Tibial artery (tissue), 4 donors: ENCODE data around the gene ARAP2.

ENCODE experiments used
- DNase-seq, 2 donors: peaks; one replicate each; pipeline ENCODE4 v3.0.0-alpha.2; 2019
- H3K27ac ChIP-seq, 2 donors: fragments of 200-600 bp; sonication (generic) in 1 of 2; 1 replicate in 1 of 2; 2 replicates in 1 of 2; pipeline ENCODE4 v1.5.1; 2018 to 2019; ENCODE audit warnings: mild to moderate bottlenecking in 1 of 2
- H3K27me3 ChIP-seq, 2 donors: fragments of 200-600 bp; sonication (generic) in 1 of 2; one replicate each; pipeline versions ENCODE4 v1.5.1 to v1.6.0; 2016 to 2019
- H3K36me3 ChIP-seq, 3 donors: fragments of 200-600 bp; sonication (generic) in 2 of 3; one replicate each; pipeline ENCODE4 v1.5.1; 2016 to 2019; ENCODE audit warnings: mild to moderate bottlenecking in 2 of 3
- H3K4me1 ChIP-seq, 4 donors: fragments of 200-600 bp; sonication (generic) in 2 of 4; 1 replicate in 3 of 4; 2 replicates in 1 of 4; pipeline ENCODE4 v1.5.1; 2016 to 2019
- H3K4me3 ChIP-seq, 2 donors: fragments of 200-600 bp; sonication (generic) in 1 of 2; 1 replicate in 1 of 2; 2 replicates in 1 of 2; pipeline ENCODE4 v1.5.1; 2018 to 2019; ENCODE audit warnings: mild to moderate bottlenecking in 2 of 2
- H3K9me3 ChIP-seq, 3 donors: fragments of 200-600 bp; sonication (generic) in 1 of 3; one replicate each; pipeline ENCODE4 v1.5.1; 2016 to 2019
- CTCF ChIP-seq, 2 experiments: fragments of 200-600 bp in 1 of 2; fragments of 450-650 bp in 1 of 2; IDR thresholded peaks; one replicate each; pipeline ENCODE4 v1.5.1; 2017 to 2019; ENCODE audit warnings: antibody characterized with exemption in 2 of 2, mild to moderate bottlenecking in 1 of 2, moderate library complexity in 1 of 2
- intact Hi-C: fragments of 100-400 bp; cut with DNase I; formaldehyde crosslinking; loops from one replicate; pipeline ENCODE4 v1.15.0; 2023; ENCODE audit warnings: low total_unique reads

Gene ARAP2

GRCh38 chr4:36088542-36088941, 155.8 kb downstream of the ARAP2 start:
- Histone ChIP-seq H3K27ac (no peak overlapping the region), H3K27me3 (no peaks in the 10 kb centered on the region), H3K9me3 (no peaks in the 10 kb centered on the region), H3K4me3 (no peak overlapping the region), H3K36me3 (no peaks in the 10 kb centered on the region), H3K4me1 (no peaks in the 10 kb centered on the region)
- intact Hi-C loops: no loop called here
- no peak for TF ChIP-seq CTCF (IDR thresholded peaks at IDR 0.05)
- no peak for DNase-seq

GRCh38 chr4:36086261-36086786, 158.0 kb downstream of the ARAP2 start:
- no peak overlapping the region for H3K27ac ChIP-seq
- intact Hi-C loops: no loop called here
- TF ChIP-seq CTCF (IDR thresholded peaks at IDR 0.05): no peak

GRCh38 chr4:36082817-36083216, 161.5 kb downstream of the ARAP2 start:
- no peaks in the 10 kb centered on the region for H3K4me1 ChIP-seq

More at GRCh38 chr4:36086261-36086786, 158.0 kb downstream of the ARAP2 start:
- Histone ChIP-seq H3K27me3 (no peaks in the 10 kb centered on the region), H3K4me3 (no peak overlapping the region), H3K9me3 (no peaks in the 10 kb centered on the region), H3K36me3 (no peaks in the 10 kb centered on the region), H3K4me1 (no peaks in the 10 kb centered on the region)
- DNase-seq: no peak

GRCh38 chr4:36081185-36081584, 163.1 kb downstream of the ARAP2 start:
- no peak overlapping the region for H3K27ac ChIP-seq
- DNase-seq: no peak
- no peak for TF ChIP-seq CTCF (IDR thresholded peaks at IDR 0.05)
- H3K9me3 ChIP-seq: no peaks in the 10 kb centered on the region
- intact Hi-C loops: no loop called here
- H3K27me3 ChIP-seq: no peaks in the 10 kb centered on the region
- H3K4me3 ChIP-seq: no peak overlapping the region
- no peaks in the 10 kb centered on the region for H3K4me1 ChIP-seq
- H3K36me3 ChIP-seq: no peaks in the 10 kb centered on the region

More at GRCh38 chr4:36082817-36083216, 161.5 kb downstream of the ARAP2 start:
- no peak overlapping the region for H3K4me3 ChIP-seq
- no peaks in the 10 kb centered on the region for H3K27me3 ChIP-seq
- H3K36me3 ChIP-seq: no peaks in the 10 kb centered on the region
- no peak for DNase-seq
- intact Hi-C loops: no loop called here
- no peak for TF ChIP-seq CTCF (IDR thresholded peaks at IDR 0.05)
- H3K9me3 ChIP-seq: no peaks in the 10 kb centered on the region
- no peak overlapping the region for H3K27ac ChIP-seq

GRCh38 chr4:36079666-36080065, 164.6 kb downstream of the ARAP2 start:
- no peaks in the 10 kb centered on the region for H3K4me1 ChIP-seq
- no peak overlapping the region for H3K27ac ChIP-seq
- intact Hi-C loops: no loop called here
- H3K9me3 ChIP-seq: no peaks in the 10 kb centered on the region
- H3K36me3 ChIP-seq: no peaks in the 10 kb centered on the region
- no peaks in the 10 kb centered on the region for H3K27me3 ChIP-seq
- TF ChIP-seq CTCF (IDR thresholded peaks at IDR 0.05): no peak
- no peak for DNase-seq
- H3K4me3 ChIP-seq: no peak overlapping the region

GRCh38 chr4:36078319-36078718, 166.0 kb downstream of the ARAP2 start:
- no peaks in the 10 kb centered on the region for H3K36me3 ChIP-seq
- H3K4me3 ChIP-seq: no peak overlapping the region
- TF ChIP-seq CTCF (IDR thresholded peaks at IDR 0.05): no peak
- H3K27me3 ChIP-seq: no peaks in the 10 kb centered on the region
- no peaks in the 10 kb centered on the region for H3K4me1 ChIP-seq
- intact Hi-C loops: no loop called here
- no peak overlapping the region for H3K27ac ChIP-seq
- no peak for DNase-seq
- H3K9me3 ChIP-seq: no peaks in the 10 kb centered on the region
